GM19455 (cell line): ENCODE measurements around the gene NAV3.
"Not testable (repeated sequence)": the region's sequence is repeated elsewhere in the genome, so short reads cannot be mapped to it uniquely, and the experiment has no call there.

ENCODE experiments used
- ATAC-seq: cut with Tn5 transposase; IDR thresholded peaks from one replicate; pipeline ENCODE4 v1.9.1; 2021; ENCODE audit not compliant: unreplicated experiment

Gene NAV3

DNA sequence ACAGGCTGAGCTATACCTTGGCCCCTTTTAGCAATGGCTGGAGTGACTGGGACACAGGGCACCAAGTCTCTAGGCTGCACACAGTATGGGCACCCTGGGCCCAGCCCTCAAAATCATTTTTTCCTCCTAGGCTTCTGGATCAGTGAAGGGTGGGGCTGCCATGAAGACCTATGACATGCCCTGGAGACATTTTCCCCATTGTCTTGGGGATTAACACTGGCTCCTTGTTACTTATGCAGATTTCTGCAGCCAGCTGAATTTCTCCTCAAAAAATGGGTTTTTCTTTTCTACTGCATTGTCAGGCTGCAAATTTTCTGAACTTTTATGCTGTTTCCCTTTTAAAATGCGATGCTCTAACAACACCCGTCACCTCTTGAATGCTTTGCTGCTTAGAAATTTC lies 272.1 kb downstream of the NAV3 start:
- not testable (repeated sequence) for ATAC-seq

DNA sequence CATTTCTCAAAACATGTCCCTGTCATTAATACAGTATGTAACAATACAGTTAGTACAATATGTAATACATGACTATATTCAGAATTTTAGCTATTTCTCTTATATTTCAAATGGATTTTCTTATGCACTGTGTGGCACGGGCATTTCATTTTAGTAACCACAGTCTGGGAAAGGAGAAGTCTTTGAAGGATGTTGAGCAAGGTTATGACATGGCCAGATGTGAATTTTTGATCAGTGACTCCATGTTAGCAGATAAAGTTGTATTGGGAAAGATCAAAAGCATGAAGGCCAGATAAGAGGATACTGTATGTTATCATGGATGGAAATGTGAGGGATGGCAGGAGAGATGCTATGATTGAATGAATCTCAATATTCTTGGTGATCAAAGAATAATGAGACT lies 285.2 kb downstream of the NAV3 start:
- ATAC-seq = no peak

DNA sequence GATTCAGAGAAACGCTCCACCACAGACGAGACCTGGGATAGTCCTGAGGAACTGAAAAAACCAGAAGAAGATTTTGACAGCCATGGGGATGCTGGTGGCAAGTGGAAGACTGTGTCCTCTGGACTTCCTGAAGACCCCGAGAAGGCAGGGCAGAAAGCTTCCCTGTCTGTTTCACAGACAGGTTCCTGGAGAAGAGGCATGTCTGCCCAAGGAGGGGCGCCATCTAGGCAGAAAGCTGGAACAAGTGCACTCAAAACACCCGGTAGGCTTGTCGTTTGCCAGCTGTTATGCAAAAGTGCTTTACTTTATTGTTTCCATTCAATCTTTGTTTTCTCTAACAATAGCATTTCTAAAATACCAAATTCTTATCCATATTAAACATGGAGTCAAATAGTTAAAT lies 287.3 kb downstream of the NAV3 start:
- no peak for ATAC-seq

DNA sequence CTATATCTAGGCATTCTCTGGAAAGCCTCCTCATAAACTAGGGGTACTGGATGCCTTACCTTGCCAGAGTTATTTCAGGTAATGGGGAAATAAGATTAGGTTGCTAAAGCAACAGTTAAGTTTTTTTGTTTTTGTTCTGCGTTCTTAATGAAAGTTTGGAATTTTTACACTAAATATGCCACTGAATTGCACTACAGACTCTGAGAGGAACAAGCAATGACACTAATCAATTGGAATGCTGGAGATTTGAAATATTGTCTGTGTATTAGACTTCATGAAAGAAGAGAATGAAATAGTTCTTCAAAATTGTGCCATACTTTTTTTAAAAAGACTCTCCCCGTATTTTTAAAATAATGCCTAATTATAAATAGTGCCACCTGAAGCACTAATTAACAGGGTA lies 287.8 kb downstream of the NAV3 start:
- no peak for ATAC-seq

DNA sequence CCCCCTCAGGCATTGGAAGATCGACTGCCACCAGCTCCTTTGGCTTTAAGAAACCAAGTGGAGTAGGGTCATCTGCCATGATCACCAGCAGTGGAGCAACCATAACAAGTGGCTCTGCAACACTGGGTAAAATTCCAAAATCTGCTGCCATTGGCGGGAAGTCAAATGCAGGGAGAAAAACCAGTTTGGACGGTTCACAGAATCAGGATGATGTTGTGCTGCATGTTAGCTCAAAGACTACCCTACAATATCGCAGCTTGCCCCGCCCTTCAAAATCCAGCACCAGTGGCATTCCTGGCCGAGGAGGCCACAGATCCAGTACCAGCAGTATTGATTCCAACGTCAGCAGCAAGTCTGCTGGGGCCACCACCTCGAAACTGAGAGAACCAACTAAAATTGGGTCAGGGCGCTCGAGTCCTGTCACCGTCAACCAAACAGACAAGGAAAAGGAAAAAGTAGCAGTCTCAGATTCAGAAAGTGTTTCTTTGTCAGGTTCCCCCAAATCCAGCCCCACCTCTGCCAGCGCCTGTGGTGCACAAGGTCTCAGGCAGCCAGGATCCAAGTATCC lies 288.7 kb downstream of the NAV3 start:
- no peak for ATAC-seq

DNA sequence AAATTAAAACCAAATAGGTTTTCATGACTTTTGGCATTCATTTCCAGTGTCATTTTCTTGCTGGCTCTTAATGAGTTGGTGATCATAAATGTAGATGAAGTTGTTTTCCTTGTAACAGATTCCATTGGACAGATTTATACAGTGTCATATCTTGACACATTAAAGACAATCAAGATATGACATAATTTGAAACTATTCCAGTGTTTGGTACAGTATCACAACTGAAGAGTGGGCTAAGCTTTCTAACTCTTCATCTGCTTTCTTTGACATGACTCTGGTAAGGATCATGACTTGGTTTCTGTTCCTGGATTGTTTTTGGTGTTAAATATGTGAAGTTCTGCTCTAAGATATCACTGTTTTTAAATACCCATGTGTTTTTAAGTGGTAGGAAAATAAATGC lies 289.6 kb downstream of the NAV3 start:
- ATAC-seq = no peak

DNA sequence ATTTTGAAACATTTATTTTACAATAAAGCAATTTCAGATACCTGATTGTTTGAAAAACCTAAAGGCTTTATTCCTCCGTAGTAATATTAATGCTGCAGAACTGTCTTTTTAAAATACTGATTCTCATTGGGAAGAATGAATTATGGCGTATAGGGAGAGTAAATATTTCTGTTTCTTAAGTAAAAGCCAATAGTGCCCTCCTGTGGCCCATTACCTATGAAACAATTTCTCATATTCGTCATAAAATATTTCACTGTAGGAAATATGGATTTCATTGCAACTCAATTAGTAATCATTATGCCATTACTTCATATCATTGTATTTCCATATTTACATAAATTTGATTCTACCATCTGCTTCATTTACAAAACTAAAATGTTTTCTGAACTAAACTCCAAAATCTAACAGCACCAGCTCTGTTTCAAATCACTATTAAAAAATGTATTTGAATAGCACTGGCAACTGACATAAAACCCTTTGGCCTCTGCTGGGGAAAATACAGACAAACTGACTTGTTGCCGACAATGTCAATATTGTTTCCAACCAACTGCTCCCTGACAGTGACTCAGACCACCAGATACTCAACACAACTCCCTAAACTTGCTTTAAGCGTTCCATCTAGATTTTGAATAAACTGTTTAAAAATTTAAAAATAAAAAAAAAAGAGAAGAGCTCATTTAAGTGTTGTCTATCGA lies 290.3 kb downstream of the NAV3 start:
- no peak for ATAC-seq

DNA sequence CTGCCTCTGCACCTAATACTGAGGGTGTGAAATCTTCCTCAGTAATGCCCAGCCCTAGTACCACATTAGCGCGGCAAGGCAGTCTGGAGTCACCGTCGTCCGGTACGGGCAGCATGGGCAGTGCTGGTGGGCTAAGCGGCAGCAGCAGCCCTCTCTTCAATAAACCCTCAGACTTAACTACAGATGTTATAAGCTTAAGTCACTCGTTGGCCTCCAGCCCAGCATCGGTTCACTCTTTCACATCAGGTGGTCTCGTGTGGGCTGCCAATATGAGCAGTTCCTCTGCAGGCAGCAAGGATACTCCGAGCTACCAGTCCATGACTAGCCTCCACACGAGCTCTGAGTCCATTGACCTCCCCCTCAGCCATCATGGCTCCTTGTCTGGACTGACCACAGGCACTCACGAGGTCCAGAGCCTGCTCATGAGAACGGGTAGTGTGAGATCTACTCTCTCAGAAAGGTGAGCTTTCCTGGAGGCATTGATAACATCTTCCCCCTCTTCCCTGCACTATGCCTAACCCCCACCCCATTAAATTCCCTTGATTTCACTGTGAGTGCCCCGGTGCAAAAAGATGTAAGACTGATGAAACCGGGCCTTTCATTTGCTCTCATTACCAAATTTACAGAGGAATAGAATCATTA lies 291.4 kb downstream of the NAV3 start:
- no peak for ATAC-seq

DNA sequence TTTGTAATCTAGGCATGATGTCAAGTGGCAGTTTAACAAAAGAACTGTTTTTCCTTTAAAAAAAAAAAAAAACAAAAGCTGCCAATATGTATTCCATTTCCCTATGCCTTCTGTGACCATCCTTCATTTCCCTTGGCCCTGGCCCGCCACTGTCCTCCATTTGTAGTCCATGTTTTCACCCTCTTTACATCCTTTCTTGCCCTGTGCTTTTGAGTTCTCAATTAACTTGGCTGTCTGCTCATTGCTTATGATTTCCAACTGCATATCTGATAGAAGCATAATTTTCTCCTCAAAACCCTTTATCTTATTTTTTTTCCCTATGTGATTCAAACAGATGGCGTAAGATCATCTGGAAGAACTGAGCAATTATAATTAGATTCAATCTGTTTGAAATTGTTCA lies 297.5 kb downstream of the NAV3 start:
- ATAC-seq = no peak

DNA sequence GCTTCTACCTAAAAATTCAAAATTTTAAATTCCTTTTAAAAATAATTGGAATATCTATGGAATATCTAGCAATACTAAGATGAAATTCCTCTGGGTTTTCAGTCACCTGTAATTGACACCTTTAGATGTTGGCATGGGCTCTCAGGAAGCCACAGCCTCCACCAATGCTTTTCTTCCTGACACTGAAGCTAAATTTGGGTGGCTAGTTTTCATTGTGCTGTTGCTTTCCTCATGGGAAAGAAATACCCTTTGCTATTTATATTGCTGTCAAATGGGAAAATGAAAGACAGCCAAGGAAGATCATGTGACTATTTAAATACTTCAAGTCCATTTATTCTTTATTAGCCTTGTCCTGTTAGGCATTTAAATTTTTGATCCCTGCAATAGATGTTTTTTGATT lies 313.0 kb downstream of the NAV3 start:
- ATAC-seq = no peak

DNA sequence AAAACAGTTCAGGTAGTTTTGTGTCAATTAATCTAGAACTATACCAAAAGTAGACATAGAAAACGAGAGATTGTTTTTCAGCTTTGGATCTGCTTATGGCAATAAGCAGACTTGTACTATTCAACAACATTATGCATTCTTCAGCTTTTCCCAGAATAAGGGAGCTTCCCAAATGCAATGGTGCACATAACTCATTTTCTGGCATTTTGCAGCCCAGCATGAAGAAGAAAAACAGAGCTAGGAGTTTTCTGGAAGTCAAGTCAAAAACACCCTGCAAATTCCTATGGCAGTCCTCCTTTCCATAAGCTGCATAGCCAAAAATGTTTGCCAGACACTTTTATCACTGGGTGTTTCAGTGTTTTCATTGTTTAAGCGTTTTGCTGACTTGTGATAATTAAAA lies 314.7 kb downstream of the NAV3 start:
- ATAC-seq = no peak

DNA sequence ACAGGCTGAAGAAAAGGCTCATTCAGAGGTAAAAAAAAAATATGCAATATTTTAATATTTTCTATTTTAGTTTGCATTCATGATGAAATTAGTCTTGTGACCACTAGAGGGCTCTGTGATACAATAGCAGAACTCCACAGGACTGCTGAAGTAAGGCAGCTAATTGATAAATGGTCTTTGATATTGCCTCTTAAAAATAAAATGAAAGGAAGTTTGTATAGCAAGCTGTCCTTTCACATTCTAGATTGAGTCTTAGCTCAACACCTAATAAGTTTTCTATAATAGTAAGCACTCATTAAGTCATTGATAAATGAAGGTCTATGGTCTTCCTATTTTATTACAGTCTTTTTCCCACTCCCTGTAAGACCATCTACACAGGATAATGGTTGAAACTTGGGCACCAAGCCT lies 315.7 kb downstream of the NAV3 start:
- ATAC-seq = peak; percentile 69

DNA sequence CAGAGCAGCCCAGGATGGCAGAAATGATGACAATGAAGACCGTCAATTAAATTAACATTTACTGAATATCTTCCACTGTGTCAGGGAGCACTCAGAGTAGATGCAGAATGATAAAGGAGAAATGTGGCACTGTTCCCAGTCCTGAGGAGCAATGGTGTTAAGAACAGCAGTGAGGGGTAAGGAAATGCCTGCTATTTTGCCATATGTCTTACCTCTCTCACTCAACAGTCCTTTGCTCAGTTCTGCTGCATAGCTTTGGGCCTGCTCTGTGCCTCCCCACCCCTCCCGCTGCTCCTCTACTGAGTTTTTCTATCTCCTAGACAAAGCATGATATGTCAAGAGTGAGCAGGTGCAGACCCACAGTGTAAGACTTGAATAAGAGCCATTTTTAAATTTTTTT lies 318.8 kb downstream of the NAV3 start:
- no peak for ATAC-seq

DNA sequence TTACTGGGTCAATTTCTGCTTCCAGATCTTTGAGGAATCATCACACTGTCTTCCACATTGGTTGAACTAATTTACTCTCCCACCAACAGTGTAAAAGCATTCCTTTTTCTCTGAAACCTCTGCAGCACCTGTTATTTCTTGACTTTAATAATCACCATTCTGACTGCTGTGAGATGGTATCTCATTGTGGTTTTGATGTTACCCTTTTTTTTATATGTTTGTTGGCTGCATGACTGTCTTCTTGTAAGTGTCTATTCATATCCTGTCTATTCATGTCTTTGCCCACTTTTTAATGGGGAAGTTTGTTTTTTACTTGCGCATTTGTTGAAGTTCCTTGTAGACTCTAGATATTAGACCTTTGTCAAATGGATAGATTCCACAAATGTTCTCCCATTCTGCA lies 324.9 kb downstream of the NAV3 start:
- no peak for ATAC-seq

DNA sequence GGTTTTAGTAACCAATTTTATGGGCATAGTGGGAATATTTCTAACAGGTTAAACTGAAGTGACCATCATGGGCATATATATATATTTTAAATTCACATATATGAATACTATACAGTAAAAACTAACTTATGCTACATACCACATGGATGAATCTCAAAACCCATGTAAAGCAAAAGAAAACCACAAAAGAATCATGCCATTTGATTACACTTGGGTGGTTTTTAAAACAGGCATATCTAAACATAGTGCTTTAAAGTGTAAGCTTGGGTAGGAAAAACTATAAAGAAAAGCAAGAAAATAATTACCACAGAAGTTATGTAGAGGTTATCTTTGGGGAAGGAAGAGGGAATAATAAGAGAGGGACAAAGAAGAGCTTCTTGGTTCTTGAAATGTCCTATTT lies 326.1 kb downstream of the NAV3 start:
- ATAC-seq = no peak

DNA sequence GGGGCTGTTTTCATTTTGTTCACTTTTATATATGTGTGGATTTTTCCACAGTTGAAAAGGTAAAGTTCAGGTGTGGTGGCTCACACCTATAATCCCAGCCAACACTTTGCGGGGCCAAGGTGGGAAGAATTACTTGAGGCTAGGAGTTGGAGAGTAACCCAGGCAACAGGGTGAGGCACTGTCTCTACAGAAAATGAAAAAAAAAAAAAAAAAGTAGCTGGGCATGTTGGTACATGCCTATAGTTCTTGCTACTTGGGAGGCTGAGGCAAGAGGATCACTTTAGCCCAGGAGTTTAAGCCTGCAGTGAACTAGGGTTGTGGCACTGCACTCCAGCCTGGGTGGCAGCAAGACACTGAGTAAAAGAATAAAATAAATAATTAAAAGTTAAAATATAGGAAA lies 326.5 kb downstream of the NAV3 start:
- no peak for ATAC-seq

DNA sequence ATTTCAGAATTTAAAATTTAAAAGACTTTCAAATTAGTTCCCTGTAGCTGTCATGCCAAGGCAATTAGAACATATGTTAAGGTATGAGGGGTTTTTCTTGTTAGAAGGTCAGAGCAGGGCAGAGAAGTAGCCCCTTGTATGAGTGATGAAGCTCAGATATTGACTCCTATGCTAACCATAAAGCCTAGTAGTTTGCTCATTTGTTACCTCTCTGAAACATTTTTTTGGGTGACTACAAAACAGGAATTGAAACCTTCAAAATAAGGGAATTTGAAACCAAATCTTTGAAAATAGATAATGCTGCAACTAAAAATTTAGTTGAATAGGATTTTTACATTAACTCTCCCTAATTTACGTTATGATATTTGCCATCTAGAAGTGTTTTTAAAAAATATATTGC lies 333.5 kb downstream of the NAV3 start:
- ATAC-seq = no peak

DNA sequence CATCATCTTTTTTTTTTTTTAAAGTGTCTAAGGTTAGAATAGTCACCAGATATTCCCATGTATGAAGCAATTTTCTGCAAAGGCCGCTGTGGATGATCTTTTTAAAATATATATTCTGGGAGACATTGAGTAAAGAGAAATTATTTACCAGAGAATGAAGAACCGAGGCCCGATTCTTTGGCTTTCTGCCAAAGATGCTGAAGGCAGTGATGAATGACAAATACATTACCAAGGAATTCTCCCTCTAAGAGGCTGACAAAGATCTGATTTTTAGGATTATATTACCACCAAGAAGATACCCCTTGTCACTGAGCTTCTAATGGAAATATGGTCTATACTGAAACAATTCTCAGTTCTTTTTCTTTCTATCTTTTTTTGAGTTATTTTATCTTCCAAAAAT lies 336.8 kb downstream of the NAV3 start:
- no peak for ATAC-seq

DNA sequence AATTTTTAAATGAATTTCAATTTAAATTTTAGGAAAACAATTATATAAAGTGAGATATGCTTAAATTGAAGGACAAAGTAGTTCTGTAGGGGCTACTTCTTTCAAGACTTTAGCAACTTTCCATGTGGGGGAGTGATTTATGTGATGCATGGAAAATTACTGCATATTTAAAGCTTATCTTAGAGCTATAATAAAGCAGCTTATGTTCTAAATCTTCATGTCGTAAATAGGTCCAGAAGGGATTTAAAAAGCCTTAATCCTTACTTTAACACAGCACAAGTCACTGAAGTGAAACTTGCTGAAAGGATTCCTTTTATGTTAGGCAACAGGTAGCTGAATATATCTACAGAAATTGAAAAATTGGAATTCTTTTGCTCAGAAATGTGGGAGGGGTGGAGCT lies 340.4 kb downstream of the NAV3 start:
- no peak for ATAC-seq

DNA sequence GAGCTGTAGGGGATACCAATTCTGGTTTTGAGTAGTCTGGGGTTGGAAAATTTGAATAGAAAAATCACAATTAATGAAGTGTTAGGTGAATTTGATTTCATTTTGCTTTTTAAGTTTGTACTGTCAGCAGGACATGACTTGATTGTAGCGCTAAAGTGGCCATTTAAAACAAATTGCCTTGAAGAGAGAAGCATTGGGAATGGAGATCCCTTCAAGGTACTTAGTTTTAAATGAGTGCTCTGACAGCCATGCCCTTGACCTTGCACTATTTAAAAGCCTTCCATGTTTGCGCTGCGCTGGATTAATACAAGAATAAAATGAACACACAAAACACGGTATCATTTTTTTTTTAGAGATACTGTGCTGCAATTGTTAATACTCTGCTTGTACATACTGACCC lies 345.9 kb downstream of the NAV3 start:
- no peak for ATAC-seq

DNA sequence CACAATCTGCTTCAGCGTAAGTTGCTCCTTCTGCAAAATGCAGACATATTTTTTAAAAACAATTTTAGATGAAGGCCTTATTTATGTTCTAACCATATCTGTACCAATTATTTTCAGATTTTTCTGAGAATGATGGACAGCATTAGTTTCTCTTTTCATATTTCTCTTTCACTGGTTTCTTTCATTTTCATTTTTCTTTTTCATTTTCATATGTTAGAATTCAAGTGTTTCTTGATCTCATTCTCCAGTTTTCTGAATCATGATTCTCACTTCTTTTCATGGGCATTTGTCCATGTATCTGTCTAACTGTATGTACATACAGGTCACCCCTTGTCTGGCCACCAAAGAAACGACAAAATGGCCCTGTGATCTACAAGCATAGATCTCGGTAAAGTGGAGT lies 346.6 kb downstream of the NAV3 start:
- no peak for ATAC-seq

DNA sequence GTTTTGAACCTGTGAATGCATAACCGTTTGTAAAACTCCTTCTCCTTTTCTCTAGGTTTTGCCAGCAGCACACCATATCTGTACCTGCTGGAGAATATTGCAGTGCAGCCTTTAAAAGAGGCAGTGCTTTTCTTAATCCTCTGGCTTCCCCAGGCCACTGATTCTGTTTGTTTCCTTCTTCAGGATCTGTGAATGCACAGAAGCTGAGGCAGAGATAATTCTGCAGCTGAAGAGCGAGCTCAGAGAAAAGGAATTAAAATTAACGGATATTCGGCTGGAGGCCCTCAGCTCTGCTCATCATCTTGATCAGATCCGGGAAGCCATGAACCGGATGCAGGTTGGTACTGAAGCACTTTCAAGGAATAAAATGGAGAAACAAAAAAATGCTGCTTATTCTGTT lies 348.7 kb downstream of the NAV3 start:
- no peak for ATAC-seq
